Measurements from ENCODE around the gene ZNRF4. TPM values are rescaled to one million over a fixed set of nuclear protein-coding genes. Genes with fewer than 3 reads are reported as not detected.

Gene ZNRF4
- total RNA-seq, 1 experiment from 2014 or later = not detected

- Mint-ChIP-seq H3K27me3 (ENCODE audit: unreplicated experiment) (peaks cover 46% of the 10 kb centered on the region), H3K9me3 (ENCODE audit: low read depth, unreplicated experiment) (no peaks in the 10 kb centered on the region), H3K4me3 (ENCODE audit: low read depth, unreplicated experiment) (no peak overlapping the region), H3K4me1 (ENCODE audit: low read depth, unreplicated experiment) (no peaks in the 10 kb centered on the region), H3K27ac (ENCODE audit: unreplicated experiment) (no peak overlapping the region), H3K36me3 (ENCODE audit: insufficient read depth, unreplicated experiment) (no peaks in the 10 kb centered on the region)
- BruUV-seq (replicated peaks) = no TSS peak
- DNase-seq = no peak
- no peak for TF ChIP-seq CTCF (IDR thresholded peaks at IDR 0.05; ENCODE audit: unreplicated experiment)
- intact Hi-C loops (cut with micrococcal nuclease; ENCODE audit: unreplicated experiment) = no loop called here
- CTCF ChIA-PET = no interaction called here
These were observed 20.8 kb upstream of the ZNRF4 start for GRCh38 chr19:5434351-5434917.

DNA sequence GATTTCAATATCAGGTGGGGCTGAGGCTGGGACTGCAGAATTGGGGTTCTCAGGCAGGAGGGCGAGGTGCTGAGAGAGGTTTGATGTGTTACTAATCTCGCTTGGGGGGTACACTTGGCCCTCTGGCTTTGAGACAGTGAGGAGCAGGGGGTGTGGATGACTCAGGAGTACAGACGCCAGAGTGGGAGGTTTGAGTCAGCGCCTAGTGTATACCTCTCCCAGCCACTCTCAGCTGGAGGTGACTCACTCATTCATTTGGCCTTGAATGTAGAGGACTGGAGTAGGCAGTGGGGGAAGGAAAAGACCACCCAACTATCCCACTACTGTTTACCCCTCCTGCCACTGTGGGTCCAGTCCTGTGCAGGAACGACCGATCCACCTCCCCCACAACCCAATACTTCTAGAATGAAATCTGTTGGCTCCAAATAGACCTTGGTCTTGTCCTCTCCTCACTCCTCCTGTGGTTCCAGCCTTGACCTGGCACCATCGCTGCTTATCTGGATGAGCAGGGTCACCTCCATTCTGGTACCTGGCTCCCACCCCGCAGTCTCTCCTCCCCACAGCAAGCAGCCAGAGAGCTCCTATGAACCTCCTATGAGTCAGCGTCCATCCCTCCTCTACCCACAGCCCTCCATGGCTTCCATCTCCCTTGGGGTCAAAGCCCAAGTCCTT, 20.1 kb upstream of the ZNRF4 start:
- BruUV-seq (replicated peaks) = no TSS peak
- Mint-ChIP-seq H3K4me3 (ENCODE audit: low read depth, unreplicated experiment) (no peak overlapping the region), H3K36me3 (ENCODE audit: insufficient read depth, unreplicated experiment) (no peaks in the 10 kb centered on the region), H3K9me3 (ENCODE audit: low read depth, unreplicated experiment) (no peaks in the 10 kb centered on the region), H3K27me3 (ENCODE audit: unreplicated experiment) (peaks cover 51% of the 10 kb centered on the region), H3K4me1 (ENCODE audit: low read depth, unreplicated experiment) (no peaks in the 10 kb centered on the region), H3K27ac (ENCODE audit: unreplicated experiment) (no peak overlapping the region)
- intact Hi-C loops (cut with micrococcal nuclease; ENCODE audit: unreplicated experiment) = no loop called here
- DNase-seq = no peak
- CTCF ChIA-PET = no interaction called here
- no peak for TF ChIP-seq CTCF (IDR thresholded peaks at IDR 0.05; ENCODE audit: unreplicated experiment)

- intact Hi-C loops (cut with micrococcal nuclease; ENCODE audit: unreplicated experiment) = no loop called here
- BruUV-seq (replicated peaks) = no TSS peak
- Mint-ChIP-seq H3K27me3 (ENCODE audit: unreplicated experiment) (peaks cover 56% of the 10 kb centered on the region), H3K36me3 (ENCODE audit: insufficient read depth, unreplicated experiment) (no peaks in the 10 kb centered on the region), H3K27ac (ENCODE audit: unreplicated experiment) (no peak overlapping the region), H3K4me1 (ENCODE audit: low read depth, unreplicated experiment) (no peaks in the 10 kb centered on the region), H3K4me3 (ENCODE audit: low read depth, unreplicated experiment) (no peak overlapping the region), H3K9me3 (ENCODE audit: low read depth, unreplicated experiment) (no peaks in the 10 kb centered on the region)
- DNase-seq = no peak
- no peak for TF ChIP-seq CTCF (IDR thresholded peaks at IDR 0.05; ENCODE audit: unreplicated experiment)
- CTCF ChIA-PET = no interaction called here
These were observed 19.6 kb upstream of the ZNRF4 start for GRCh38 chr19:5435642-5436017.

DNA sequence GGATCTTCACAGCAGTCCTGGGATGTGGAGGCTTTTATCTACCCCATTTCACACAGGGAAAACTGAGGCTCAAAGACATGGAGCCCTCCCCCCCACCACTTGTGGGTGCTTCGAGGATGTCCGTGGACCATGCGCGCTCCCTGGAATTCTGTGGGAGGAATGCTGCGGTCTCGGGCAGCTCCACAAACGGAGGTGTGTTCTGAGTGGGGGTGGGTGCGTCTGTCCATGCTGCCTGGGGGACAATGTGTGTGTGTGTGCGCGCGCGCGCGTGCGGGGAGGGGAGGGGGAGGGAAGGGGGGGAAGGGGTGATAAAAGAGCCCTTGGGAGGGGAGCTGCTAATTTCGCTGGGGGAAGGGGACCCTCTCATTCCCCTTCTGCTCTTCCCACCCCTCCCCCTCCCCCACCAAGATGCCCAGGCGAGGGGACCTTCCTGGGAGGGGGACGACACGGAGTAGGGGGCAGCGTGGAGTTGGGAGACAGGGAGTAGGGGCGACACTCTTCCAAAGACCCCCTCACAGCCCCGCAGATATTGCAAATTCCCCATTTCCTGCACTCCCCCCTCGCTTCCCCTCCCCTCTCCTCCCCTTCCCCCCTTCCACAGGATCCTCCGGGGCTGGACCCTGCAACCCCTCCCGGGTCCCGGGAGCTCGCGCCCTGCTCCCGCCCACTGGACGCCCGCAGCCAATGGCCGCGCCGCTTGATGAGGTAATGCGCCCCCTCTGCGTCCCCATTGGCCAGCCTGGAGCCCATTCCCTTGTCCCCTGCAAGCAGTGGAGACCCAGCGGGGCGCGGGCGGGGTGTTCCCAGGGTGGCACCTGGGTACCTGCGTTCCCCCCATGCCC, 18.9 kb upstream of the ZNRF4 start:
- Mint-ChIP-seq H3K36me3 (ENCODE audit: insufficient read depth, unreplicated experiment) (no peaks in the 10 kb centered on the region), H3K4me3 (ENCODE audit: low read depth, unreplicated experiment) (no peak overlapping the region), H3K4me1 (ENCODE audit: low read depth, unreplicated experiment) (no peaks in the 10 kb centered on the region), H3K9me3 (ENCODE audit: low read depth, unreplicated experiment) (no peaks in the 10 kb centered on the region), H3K27me3 (ENCODE audit: unreplicated experiment) (peaks cover 63% of the 10 kb centered on the region), H3K27ac (ENCODE audit: unreplicated experiment) (no peak overlapping the region)
- BruUV-seq (replicated peaks) = no TSS peak
- CTCF ChIA-PET = no interaction called here
- intact Hi-C loops (cut with micrococcal nuclease; ENCODE audit: unreplicated experiment) = no loop called here
- no peak for TF ChIP-seq CTCF (IDR thresholded peaks at IDR 0.05; ENCODE audit: unreplicated experiment)
- no peak for DNase-seq

Measured in Calu3 (cell line).